WTC11 (cell line): ENCODE data around the gene BNIPL. TPM values are rescaled to one million over a fixed set of nuclear protein-coding genes. Genes with fewer than 3 reads are reported as not detected.

Experiments
- ATAC-seq: fragments of 200-7000 bp; cut with Tn5 transposase; 2 replicates; pipeline ENCODE4 v1.10.0; 2021; ENCODE audit warnings: mild to moderate bottlenecking, moderate library complexity
- CTCF ChIA-PET: fragments of 300-600 bp; sonication (Branson Sonifier 250); formaldehyde crosslinking; loops from one replicate; lab custom pipeline; 2021; ENCODE audit warnings: antibody characterized with exemption; lab: Charles Lee
- POLR2A ChIA-PET: fragments of 350-600 bp; sonication (Branson Sonifier 250); formaldehyde crosslinking; loops from one replicate; lab custom pipeline; 2021; ENCODE audit warnings: antibody characterized with exemption; lab: Charles Lee
- DNase-seq: peaks from one replicate; pipeline ENCODE4 v3.0.0; 2021; ENCODE audit warnings: low spot score
- H3K27ac Mint-ChIP-seq: 2 replicates; pipeline ENCODE4 v1.8.0; 2021; ENCODE audit warnings: mixed read lengths
- H3K27me3 Mint-ChIP-seq: 2 replicates; pipeline ENCODE4 v1.8.0; 2021; ENCODE audit warnings: low read depth, mild to moderate bottlenecking, moderate library complexity, mixed read lengths
- H3K36me3 Mint-ChIP-seq: 2 replicates; pipeline ENCODE4 v1.8.0; 2021; ENCODE audit warnings: mixed read lengths
- H3K4me1 Mint-ChIP-seq: 2 replicates; pipeline ENCODE4 v1.8.0; 2022; ENCODE audit warnings: mixed read lengths
- H3K4me3 Mint-ChIP-seq: 2 replicates; pipeline ENCODE4 v1.8.0; 2021; ENCODE audit warnings: mild to moderate bottlenecking, moderate library complexity, mixed read lengths
- H3K9me3 Mint-ChIP-seq: 2 replicates; pipeline ENCODE4 v1.8.0; 2021; ENCODE audit warnings: mixed read lengths
- ATF2 ChIP-seq: sonication (generic); formaldehyde crosslinking; IDR thresholded peaks from 2 replicates; pipeline ENCODE4 v1.8.1; 2022; ENCODE audit warnings: low read depth, missing genetic modification reagents, borderline replicate concordance
- CDX4 ChIP-seq: fragments of 250-450 bp; sonication (Bioruptor Pico); IDR thresholded peaks from 2 replicates; pipeline ENCODE4 v1.9.0; 2021; ENCODE audit warnings: moderate library complexity, mild to moderate bottlenecking, inconsistent platforms, borderline replicate concordance
- CREM ChIP-seq: sonication (generic); formaldehyde crosslinking; IDR thresholded peaks from 2 replicates; pipeline ENCODE4 v1.8.1; 2022; ENCODE audit warnings: mild to moderate bottlenecking, missing genetic modification reagents, moderate library complexity
- E2F4 ChIP-seq: sonication (generic); formaldehyde crosslinking; IDR thresholded peaks from 2 replicates; pipeline ENCODE4 v1.8.1; 2022; ENCODE audit warnings: low read depth, mild to moderate bottlenecking, moderate library complexity, missing genetic modification reagents, borderline replicate concordance
- JUN ChIP-seq: sonication (generic); formaldehyde crosslinking; IDR thresholded peaks from 2 replicates; pipeline ENCODE4 v1.8.0; 2023; ENCODE audit warnings: mild to moderate bottlenecking, missing genetic modification reagents
- MXD4 ChIP-seq: fragments of 250-450 bp; sonication (Bioruptor Pico); IDR thresholded peaks from 2 replicates; pipeline ENCODE4 v1.8.0; 2021; ENCODE audit warnings: mild to moderate bottlenecking, moderate library complexity, borderline replicate concordance
- NR1H2 ChIP-seq: sonication (generic); formaldehyde crosslinking; IDR thresholded peaks from 2 replicates; pipeline ENCODE4 v1.9.0; 2021; ENCODE audit warnings: mild to moderate bottlenecking, moderate library complexity, missing genetic modification reagents
- NR3C1 ChIP-seq: sonication (generic); formaldehyde crosslinking; conservative IDR thresholded peaks from 2 replicates; pipeline ENCODE4 v1.8.1; 2023; ENCODE audit warnings: low read depth, mild to moderate bottlenecking, missing genetic modification reagents
- PRRX2 ChIP-seq: fragments of 250-450 bp; sonication (Bioruptor Pico); IDR thresholded peaks from 2 replicates; pipeline ENCODE4 v1.8.0; 2021; ENCODE audit warnings: mild to moderate bottlenecking
- TEAD1 ChIP-seq: sonication (generic); formaldehyde crosslinking; IDR thresholded peaks from 2 replicates; pipeline ENCODE4 v1.8.0; 2022; ENCODE audit warnings: mild to moderate bottlenecking, missing genetic modification reagents
- USF2 ChIP-seq: sonication (generic); formaldehyde crosslinking; IDR thresholded peaks from 2 replicates; pipeline ENCODE4 v1.8.1; 2023; ENCODE audit warnings: mild to moderate bottlenecking, missing genetic modification reagents, moderate library complexity
- ZBTB43 ChIP-seq: sonication (generic); formaldehyde crosslinking; IDR thresholded peaks from 2 replicates; pipeline ENCODE4 v1.8.1; 2023; ENCODE audit warnings: mild to moderate bottlenecking, missing genetic modification reagents
- ZNF219 ChIP-seq: sonication (generic); formaldehyde crosslinking; IDR thresholded peaks from 2 replicates; pipeline ENCODE4 v1.8.0; 2023; ENCODE audit warnings: missing genetic modification reagents, mild to moderate bottlenecking, borderline replicate concordance
- ZNF423 ChIP-seq: fragments of 250-450 bp; sonication (Bioruptor Pico); IDR thresholded peaks from 2 replicates; pipeline ENCODE4 v2.1.2; 2022; ENCODE audit warnings: mild to moderate bottlenecking, moderate library complexity
- ZNF532 ChIP-seq: fragments of 250-450 bp; sonication (Bioruptor Pico); IDR thresholded peaks from 2 replicates; pipeline ENCODE4 v1.9.0; 2021; ENCODE audit warnings: mild to moderate bottlenecking, borderline replicate concordance
- ZNF671 ChIP-seq: fragments of 250-450 bp; sonication (Bioruptor Pico); IDR thresholded peaks from 2 replicates; pipeline ENCODE4 v1.8.0; 2021; ENCODE audit warnings: mild to moderate bottlenecking
- total RNA-seq: library from RNA; stranded (reverse); gene quantifications from 3 replicates; pipeline ENCODE4 v1.2.3, GENCODE V29; 2021
- TF ChIP-seq, protein P1 (sequence below): sonication (generic); formaldehyde crosslinking; IDR thresholded peaks from 2 replicates; pipeline ENCODE4 v1.8.1; 2022; ENCODE audit warnings: mild to moderate bottlenecking, moderate library complexity, missing genetic modification reagents
- TF ChIP-seq, protein P2 (sequence below): sonication (generic); formaldehyde crosslinking; IDR thresholded peaks from 2 replicates; pipeline ENCODE4 v1.8.0; 2023; ENCODE audit warnings: missing genetic modification reagents
- TF ChIP-seq, protein P3 (sequence below): sonication (generic); formaldehyde crosslinking; IDR thresholded peaks from 2 replicates; pipeline ENCODE4 v1.8.1; 2023; ENCODE audit warnings: mild to moderate bottlenecking, missing genetic modification reagents

BNIPL gene
- total RNA-seq, 1 experiment from 2014 or later = 3.8 TPM

DNA sequence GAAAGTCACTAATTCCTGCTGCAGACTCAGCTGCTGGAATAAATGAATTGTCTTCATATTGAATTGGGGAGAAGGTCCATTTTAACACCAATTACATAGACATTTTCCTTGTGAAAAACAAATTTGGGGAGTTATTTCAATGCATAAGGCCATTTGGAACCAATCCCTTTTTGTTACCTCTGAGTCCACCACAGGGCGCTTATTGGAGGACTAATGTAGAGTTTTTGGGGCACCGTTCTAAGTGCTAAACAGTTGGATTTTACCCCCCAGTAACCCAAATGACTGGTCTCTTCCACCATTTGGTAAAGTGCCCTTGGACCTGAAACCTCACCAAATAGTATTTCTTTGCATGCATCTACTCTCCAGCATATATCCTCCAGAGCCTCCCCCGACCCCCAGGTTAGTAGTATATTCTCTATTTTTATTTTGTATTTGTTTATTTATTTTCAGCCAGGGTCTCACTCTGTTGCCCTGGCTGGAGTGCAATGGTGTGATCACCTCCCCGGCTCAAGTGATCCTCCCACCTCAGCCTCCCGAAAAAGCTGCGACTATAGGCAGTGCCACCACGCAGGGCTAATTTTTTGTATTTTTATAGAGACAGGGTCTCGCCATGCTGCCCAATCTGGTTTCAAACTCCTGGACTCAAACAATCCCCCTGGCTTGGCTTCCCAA, 26.6 kb upstream of the BNIPL start:
- DNase-seq = no peak
- Mint-ChIP-seq H3K36me3 (no peaks in the 10 kb centered on the region), H3K9me3 (no peaks in the 10 kb centered on the region), H3K27me3 (no peaks in the 10 kb centered on the region), H3K27ac (no peak overlapping the region), H3K4me1 (peaks cover 37% of the 10 kb centered on the region), H3K4me3 (peak overlapping the region; percentile 94)
- ChIA-PET POLR2A (no interaction called here), CTCF (no interaction called here)
- ATAC-seq = no peak
- TF ChIP-seq JUN (CRISPR knock-in tag) (no peak), USF2 (CRISPR knock-in tag) (no peak)
- TF ChIP-seq, all 79 proteins: peak for 0

GRCh38 chr1:151010346-151010726, 26.1 kb upstream of the BNIPL start:
- Mint-ChIP-seq H3K4me3 (no peak overlapping the region), H3K4me1 (peaks cover 34% of the 10 kb centered on the region), H3K36me3 (no peaks in the 10 kb centered on the region), H3K9me3 (no peaks in the 10 kb centered on the region), H3K27me3 (no peaks in the 10 kb centered on the region), H3K27ac (no peak overlapping the region)
- ATAC-seq (no peak), DNase-seq (no peak)
- ChIA-PET POLR2A (no interaction called here), CTCF (no interaction called here)
- TF ChIP-seq MXD4 (CRISPR knock-in tag) = no peak
- TF ChIP-seq TEAD1 (CRISPR knock-in tag) = no peak
- TF ChIP-seq, protein P1, sequence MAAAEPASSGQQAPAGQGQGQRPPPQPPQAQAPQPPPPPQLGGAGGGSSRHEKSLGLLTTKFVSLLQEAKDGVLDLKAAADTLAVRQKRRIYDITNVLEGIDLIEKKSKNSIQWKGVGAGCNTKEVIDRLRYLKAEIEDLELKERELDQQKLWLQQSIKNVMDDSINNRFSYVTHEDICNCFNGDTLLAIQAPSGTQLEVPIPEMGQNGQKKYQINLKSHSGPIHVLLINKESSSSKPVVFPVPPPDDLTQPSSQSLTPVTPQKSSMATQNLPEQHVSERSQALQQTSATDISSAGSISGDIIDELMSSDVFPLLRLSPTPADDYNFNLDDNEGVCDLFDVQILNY (CRISPR knock-in tag) = no peak
- TF ChIP-seq ZNF423 (CRISPR knock-in tag) = no peak
- TF ChIP-seq ATF2 (CRISPR knock-in tag) = no peak
- no peak for TF ChIP-seq NR3C1
- TF ChIP-seq ZBTB43 (CRISPR knock-in tag) = no peak
- TF ChIP-seq, protein P2, sequence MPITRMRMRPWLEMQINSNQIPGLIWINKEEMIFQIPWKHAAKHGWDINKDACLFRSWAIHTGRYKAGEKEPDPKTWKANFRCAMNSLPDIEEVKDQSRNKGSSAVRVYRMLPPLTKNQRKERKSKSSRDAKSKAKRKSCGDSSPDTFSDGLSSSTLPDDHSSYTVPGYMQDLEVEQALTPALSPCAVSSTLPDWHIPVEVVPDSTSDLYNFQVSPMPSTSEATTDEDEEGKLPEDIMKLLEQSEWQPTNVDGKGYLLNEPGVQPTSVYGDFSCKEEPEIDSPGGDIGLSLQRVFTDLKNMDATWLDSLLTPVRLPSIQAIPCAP (CRISPR knock-in tag) = no peak
- TF ChIP-seq PRRX2 (CRISPR knock-in tag) = no peak
- TF ChIP-seq E2F4 (CRISPR knock-in tag) = no peak
- TF ChIP-seq ZNF219 = no peak
- no peak for TF ChIP-seq ZNF671
- no peak for TF ChIP-seq USF2 (CRISPR knock-in tag)
- TF ChIP-seq, protein P3, sequence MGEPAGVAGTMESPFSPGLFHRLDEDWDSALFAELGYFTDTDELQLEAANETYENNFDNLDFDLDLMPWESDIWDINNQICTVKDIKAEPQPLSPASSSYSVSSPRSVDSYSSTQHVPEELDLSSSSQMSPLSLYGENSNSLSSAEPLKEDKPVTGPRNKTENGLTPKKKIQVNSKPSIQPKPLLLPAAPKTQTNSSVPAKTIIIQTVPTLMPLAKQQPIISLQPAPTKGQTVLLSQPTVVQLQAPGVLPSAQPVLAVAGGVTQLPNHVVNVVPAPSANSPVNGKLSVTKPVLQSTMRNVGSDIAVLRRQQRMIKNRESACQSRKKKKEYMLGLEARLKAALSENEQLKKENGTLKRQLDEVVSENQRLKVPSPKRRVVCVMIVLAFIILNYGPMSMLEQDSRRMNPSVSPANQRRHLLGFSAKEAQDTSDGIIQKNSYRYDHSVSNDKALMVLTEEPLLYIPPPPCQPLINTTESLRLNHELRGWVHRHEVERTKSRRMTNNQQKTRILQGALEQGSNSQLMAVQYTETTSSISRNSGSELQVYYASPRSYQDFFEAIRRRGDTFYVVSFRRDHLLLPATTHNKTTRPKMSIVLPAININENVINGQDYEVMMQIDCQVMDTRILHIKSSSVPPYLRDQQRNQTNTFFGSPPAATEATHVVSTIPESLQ (CRISPR knock-in tag) = no peak
- TF ChIP-seq CREM (CRISPR knock-in tag) = no peak
- no peak for TF ChIP-seq NR1H2 (CRISPR knock-in tag)
- TF ChIP-seq ZNF532 (CRISPR knock-in tag) = no peak
- TF ChIP-seq CDX4 (CRISPR knock-in tag) = no peak
